Mesendoderm (in vitro differentiated cells): ENCODE results near the gene NNMT.

Experiments used
- DNase-seq: peaks from one replicate; pipeline ENCODE4 v3.0.0; 2013
- H2AK5ac ChIP-seq: 2 replicates; pipeline ENCODE4 v1.6.1; 2013; ENCODE audit warnings: low read length, inconsistent platforms
- H2BK120ac ChIP-seq: 2 replicates; pipeline ENCODE4 v1.6.1; 2013; ENCODE audit warnings: low read depth, mild to moderate bottlenecking, low read length, moderate library complexity, mixed read lengths
- H2BK15ac ChIP-seq: replicated peaks from 2 replicates; pipeline ENCODE4 v1.6.1; 2013; ENCODE audit warnings: low read depth, mild to moderate bottlenecking, moderate library complexity
- H2BK5ac ChIP-seq: 2 replicates; pipeline ENCODE4 v1.6.1; 2013; ENCODE audit warnings: low read length, inconsistent platforms
- H3K18ac ChIP-seq: 2 replicates; pipeline ENCODE4 v1.6.1; 2013; ENCODE audit warnings: mild to moderate bottlenecking, low read length, mixed read lengths
- H3K23ac ChIP-seq: one replicate; pipeline ENCODE4 v1.6.1; 2013; ENCODE audit warnings: low read length
- H3K27ac ChIP-seq: 2 replicates; pipeline ENCODE4 v1.5.1; 2013; ENCODE audit warnings: low read depth, mild to moderate bottlenecking, inconsistent platforms, low read length, moderate library complexity
- H3K27me3 ChIP-seq: 2 replicates; pipeline ENCODE4 v1.6.1; 2013; ENCODE audit warnings: low read length, control low read depth, mild to moderate bottlenecking, inconsistent platforms; ENCODE audit not compliant: insufficient read depth, poor library complexity
- H3K36me3 ChIP-seq: 2 replicates; pipeline ENCODE4 v1.6.1; 2013; ENCODE audit warnings: low read length, inconsistent platforms; ENCODE audit not compliant: control insufficient read depth, insufficient read depth
- H3K4ac ChIP-seq: one replicate; pipeline ENCODE4 v1.6.1; 2013; ENCODE audit warnings: low read depth, mild to moderate bottlenecking, low read length, moderate library complexity
- H3K4me1 ChIP-seq: 2 replicates; pipeline ENCODE4 v1.6.1; 2013; ENCODE audit warnings: low read depth, low read length, inconsistent platforms; ENCODE audit not compliant: control insufficient read depth
- H3K4me2 ChIP-seq: 2 replicates; pipeline ENCODE4 v1.6.1; 2013; ENCODE audit warnings: low read length
- H3K4me3 ChIP-seq: 2 replicates; pipeline ENCODE4 v1.5.1; 2013; ENCODE audit warnings: mild to moderate bottlenecking, low read length
- H3K56ac ChIP-seq: one replicate; pipeline ENCODE4 v1.6.1; 2013; ENCODE audit warnings: low read length
- H3K79me1 ChIP-seq: 2 replicates; pipeline ENCODE4 v1.6.1; 2013; ENCODE audit warnings: low read length, inconsistent platforms
- H3K79me2 ChIP-seq: 2 replicates; pipeline ENCODE4 v1.6.1; 2013; ENCODE audit warnings: mild to moderate bottlenecking, low read length; ENCODE audit not compliant: control insufficient read depth, insufficient read depth
- H3K9ac ChIP-seq: 2 replicates; pipeline ENCODE4 v1.6.1; 2013; ENCODE audit warnings: low read length, inconsistent platforms
- H4K5ac ChIP-seq: one replicate; pipeline ENCODE4 v1.6.1; 2013; ENCODE audit warnings: low read length
- H4K8ac ChIP-seq: one replicate; pipeline ENCODE4 v1.6.1; 2013; ENCODE audit warnings: low read depth, mild to moderate bottlenecking, control low read depth, low read length, moderate library complexity
- WGBS: extraction: QIAGEN DNeasy Blood & Tissue Kit; methylation state at CpG from one replicate; pipeline ENCODE4 v1.1.7; 2013; ENCODE audit warnings: low lambda C conversion rate, missing lambda C conversion rate; ENCODE audit not compliant: insufficient coverage; ENCODE audit errors: extremely low coverage; 5-methylcytosine and 5-hydroxymethylcytosine counted together

The NNMT gene

GRCh38 chr11:114301088-114301487, 4.9 kb downstream of the NNMT start:
- no peak overlapping the region for H2BK5ac ChIP-seq
- H3K4me3 ChIP-seq: no peak overlapping the region
- H4K5ac ChIP-seq: no peak overlapping the region
- no peaks in the 10 kb centered on the region for H3K4me1 ChIP-seq
- H3K18ac ChIP-seq: no peak overlapping the region
- no peaks in the 10 kb centered on the region for H3K27me3 ChIP-seq
- H3K79me2 ChIP-seq: no peaks in the 10 kb centered on the region
- no peak overlapping the region for H2BK15ac ChIP-seq
- H2BK120ac ChIP-seq: no peak overlapping the region
- no peaks in the 10 kb centered on the region for H3K79me1 ChIP-seq
- H3K4me2 ChIP-seq: no peak overlapping the region
- H3K4ac ChIP-seq: no peak overlapping the region
- H3K56ac ChIP-seq: no peak overlapping the region
- no peak overlapping the region for H3K27ac ChIP-seq
- no peak overlapping the region for H4K8ac ChIP-seq
- WGBS: no CpG with 5 or more reads among the region's 4 CpGs
- DNase-seq: no peak
- no peaks in the 10 kb centered on the region for H3K36me3 ChIP-seq
- H3K9ac ChIP-seq: no peak overlapping the region
- no peak overlapping the region for H3K23ac ChIP-seq
- no peak overlapping the region for H2AK5ac ChIP-seq

DNA sequence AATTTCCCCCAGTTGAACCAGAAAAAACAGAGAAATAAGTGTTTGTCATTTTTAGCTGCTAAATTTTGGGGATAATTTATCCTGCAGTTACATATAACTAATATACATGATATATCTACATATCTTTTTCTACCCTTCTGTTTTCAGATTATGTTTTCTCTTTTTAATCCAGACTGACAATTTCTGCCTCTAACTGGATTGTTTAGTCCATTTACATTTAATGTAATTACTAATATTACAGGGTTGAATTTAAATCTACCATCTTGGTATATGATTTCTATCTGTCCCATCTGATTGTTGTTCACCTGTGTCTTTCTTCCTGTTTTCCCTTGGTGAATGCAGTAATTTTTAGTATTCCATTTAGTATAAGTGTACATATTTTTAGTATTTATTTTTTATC, 5.7 kb downstream of the NNMT start:
- H2BK120ac ChIP-seq: no peak overlapping the region
- no peaks in the 10 kb centered on the region for H3K79me2 ChIP-seq
- no peak overlapping the region for H2BK5ac ChIP-seq
- H2BK15ac ChIP-seq: no peak overlapping the region
- DNase-seq: no peak
- no peaks in the 10 kb centered on the region for H3K27me3 ChIP-seq
- no peak overlapping the region for H3K27ac ChIP-seq
- no peaks in the 10 kb centered on the region for H3K36me3 ChIP-seq
- H4K5ac ChIP-seq: no peak overlapping the region
- H3K4ac ChIP-seq: no peak overlapping the region
- no peaks in the 10 kb centered on the region for H3K79me1 ChIP-seq
- no peak overlapping the region for H3K9ac ChIP-seq
- no peak overlapping the region for H3K18ac ChIP-seq
- H4K8ac ChIP-seq: no peak overlapping the region
- no peak overlapping the region for H3K4me2 ChIP-seq
- no peaks in the 10 kb centered on the region for H3K4me1 ChIP-seq
- H3K56ac ChIP-seq: no peak overlapping the region
- H2AK5ac ChIP-seq: no peak overlapping the region
- H3K4me3 ChIP-seq: no peak overlapping the region
- no peak overlapping the region for H3K23ac ChIP-seq

- Histone ChIP-seq H4K5ac (no peak overlapping the region), H2BK120ac (no peak overlapping the region), H2BK15ac (no peak overlapping the region), H3K79me1 (no peaks in the 10 kb centered on the region), H3K23ac (no peak overlapping the region), H4K8ac (no peak overlapping the region), H3K79me2 (no peaks in the 10 kb centered on the region), H3K4me2 (no peak overlapping the region), H3K4ac (no peak overlapping the region), H3K4me1 (no peaks in the 10 kb centered on the region), H3K27ac (no peak overlapping the region), H3K56ac (no peak overlapping the region), H3K4me3 (no peak overlapping the region), H3K36me3 (no peaks in the 10 kb centered on the region), H2AK5ac (no peak overlapping the region), H2BK5ac (no peak overlapping the region), H3K27me3 (no peaks in the 10 kb centered on the region), H3K18ac (no peak overlapping the region), H3K9ac (no peak overlapping the region)
- DNase-seq: no peak
- WGBS: no CpG with 5 or more reads among the region's 1 CpG
These were observed 6.5 kb downstream of the NNMT start for GRCh38 chr11:114302663-114303062.

DNA sequence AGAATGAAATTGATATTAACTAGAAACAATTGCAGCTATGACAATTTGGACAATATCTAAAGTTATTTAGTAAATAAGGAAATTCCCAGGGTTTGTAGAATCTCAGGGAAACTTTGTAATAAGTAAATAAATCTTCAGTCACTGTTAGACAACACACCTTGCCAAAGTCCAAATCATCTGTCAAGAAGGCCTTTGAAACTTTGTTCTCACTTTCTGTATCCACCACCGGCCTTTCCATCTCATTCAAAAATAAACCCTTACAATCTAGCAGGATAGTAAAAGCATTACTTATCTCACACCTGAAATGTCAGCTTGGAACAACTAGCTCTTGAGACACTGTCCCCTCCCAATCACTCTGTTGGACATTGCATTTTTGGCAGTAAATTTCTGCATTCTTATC, 7.9 kb downstream of the NNMT start:
- Histone ChIP-seq H3K4me3 (no peak overlapping the region), H3K27me3 (no peaks in the 10 kb centered on the region), H3K79me2 (no peaks in the 10 kb centered on the region), H3K4ac (no peak overlapping the region), H4K8ac (no peak overlapping the region), H3K23ac (no peak overlapping the region), H3K79me1 (no peaks in the 10 kb centered on the region), H3K4me2 (no peak overlapping the region), H4K5ac (no peak overlapping the region), H2BK5ac (no peak overlapping the region), H3K56ac (no peak overlapping the region), H3K27ac (no peak overlapping the region), H2BK120ac (no peak overlapping the region), H3K4me1 (no peaks in the 10 kb centered on the region), H3K9ac (no peak overlapping the region), H3K36me3 (no peaks in the 10 kb centered on the region), H3K18ac (no peak overlapping the region), H2BK15ac (no peak overlapping the region), H2AK5ac (no peak overlapping the region)
- WGBS: no CpG with 5 or more reads among the region's 1 CpG
- no peak for DNase-seq

DNA sequence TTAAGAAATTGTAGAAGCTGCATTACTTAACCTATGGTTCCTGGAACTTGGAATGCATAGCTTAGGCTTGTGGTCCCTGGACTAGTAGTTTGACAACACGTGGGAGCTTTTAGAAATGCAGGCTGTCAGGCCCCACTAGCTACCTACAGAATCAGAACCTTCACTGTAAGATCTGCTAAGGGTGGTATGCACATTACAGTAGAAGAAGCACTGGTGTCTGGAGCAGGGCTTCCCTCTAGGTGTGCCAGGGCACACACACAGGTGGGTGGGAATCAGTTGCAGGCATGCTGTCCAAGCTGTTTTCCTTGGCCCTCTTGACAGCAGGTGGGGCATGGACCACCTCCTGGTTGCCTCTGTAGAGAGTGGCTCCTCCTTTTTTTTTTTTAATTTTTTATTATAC, 8.8 kb downstream of the NNMT start:
- Histone ChIP-seq H3K36me3 (no peaks in the 10 kb centered on the region), H2BK5ac (no peak overlapping the region), H3K27ac (no peak overlapping the region), H3K4me1 (no peaks in the 10 kb centered on the region), H3K79me2 (no peaks in the 10 kb centered on the region), H3K4ac (no peak overlapping the region), H3K23ac (no peak overlapping the region), H3K4me2 (no peak overlapping the region), H4K8ac (no peak overlapping the region), H3K4me3 (no peak overlapping the region), H3K9ac (no peak overlapping the region), H4K5ac (no peak overlapping the region), H3K56ac (no peak overlapping the region), H3K79me1 (no peaks in the 10 kb centered on the region), H2BK120ac (no peak overlapping the region), H2BK15ac (no peak overlapping the region), H3K27me3 (no peaks in the 10 kb centered on the region), H2AK5ac (no peak overlapping the region), H3K18ac (no peak overlapping the region)
- no CpG with 5 or more reads among the region's 1 CpG for WGBS
- no peak for DNase-seq

DNA sequence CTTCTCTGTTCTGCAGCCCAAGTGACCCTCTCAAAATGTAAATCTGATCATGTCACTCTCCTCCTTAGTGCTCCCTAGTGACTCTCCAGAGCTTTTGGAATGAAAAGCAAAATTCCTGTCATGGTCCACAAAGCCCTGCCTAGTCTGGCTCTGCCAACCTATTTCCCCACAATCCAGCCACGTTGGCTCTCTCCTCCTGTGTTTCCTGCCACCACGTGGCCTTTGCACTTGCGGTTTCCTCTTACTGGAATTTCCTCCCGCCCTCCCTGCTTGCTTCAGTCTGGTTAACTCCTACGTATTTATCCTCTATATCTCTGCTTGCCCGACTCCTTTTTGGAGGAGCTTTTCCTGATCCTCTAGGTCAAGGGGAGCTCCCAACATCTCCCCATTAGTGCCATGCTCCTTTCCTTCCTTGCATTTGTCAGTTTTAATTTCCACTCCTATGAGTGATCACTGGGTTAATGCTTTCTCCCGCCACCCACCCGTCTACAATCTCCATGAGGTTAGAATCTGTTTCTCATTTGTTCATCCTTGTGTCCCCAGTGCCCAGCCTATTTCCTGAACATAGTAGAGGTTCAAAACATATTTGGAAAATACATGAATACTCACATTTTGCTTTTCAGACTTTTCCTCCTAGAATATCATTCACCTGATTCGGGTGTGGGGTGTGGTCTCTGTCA, 11.5 kb downstream of the NNMT start:
- Histone ChIP-seq H4K5ac (no peak overlapping the region), H3K36me3 (no peaks in the 10 kb centered on the region), H2BK5ac (no peak overlapping the region), H3K4ac (no peak overlapping the region), H2AK5ac (no peak overlapping the region), H3K79me1 (no peaks in the 10 kb centered on the region), H3K23ac (no peak overlapping the region), H2BK120ac (no peak overlapping the region), H3K18ac (no peak overlapping the region), H2BK15ac (no peak overlapping the region), H3K27ac (no peak overlapping the region), H3K4me1 (no peaks in the 10 kb centered on the region), H3K4me3 (no peak overlapping the region), H3K27me3 (no peaks in the 10 kb centered on the region), H3K4me2 (no peak overlapping the region), H3K9ac (no peak overlapping the region), H3K79me2 (no peaks in the 10 kb centered on the region), H3K56ac (no peak overlapping the region), H4K8ac (no peak overlapping the region)
- no peak for DNase-seq
- no CpG with 5 or more reads among the region's 9 CpGs for WGBS
